Activated naive CD8-positive, alpha-beta T cell (primary cell): Measurements from ENCODE around the gene NUP88.

Source experiments
- H3K27ac Mint-ChIP-seq: one replicate; pipeline ENCODE4 v1.8.0; 2021; ENCODE audit warnings: mixed read lengths
- H3K27me3 Mint-ChIP-seq: one replicate; pipeline ENCODE4 v1.8.0; 2021; ENCODE audit warnings: mixed read lengths
- H3K36me3 Mint-ChIP-seq: one replicate; pipeline ENCODE4 v1.8.0; 2021; ENCODE audit warnings: mixed read lengths
- H3K4me1 Mint-ChIP-seq: one replicate; pipeline ENCODE4 v1.8.0; 2021; ENCODE audit warnings: low read depth, mixed read lengths
- H3K4me3 Mint-ChIP-seq: one replicate; pipeline ENCODE4 v1.8.0; 2021; ENCODE audit warnings: mild to moderate bottlenecking, mixed read lengths
- H3K9me3 Mint-ChIP-seq: one replicate; pipeline ENCODE4 v1.8.0; 2021; ENCODE audit warnings: low read depth, mixed read lengths

Gene NUP88

GRCh38 chr17:5354310-5354709, 65.2 kb downstream of the NUP88 start:
- Mint-ChIP-seq H3K4me3 (no peak overlapping the region), H3K9me3 (no peaks in the 10 kb centered on the region), H3K27ac (no peak overlapping the region), H3K36me3 (peaks cover 10% of the 10 kb centered on the region), H3K27me3 (no peaks in the 10 kb centered on the region), H3K4me1 (no peaks in the 10 kb centered on the region)

GRCh38 chr17:5352681-5353289, 66.7 kb downstream of the NUP88 start:
- Mint-ChIP-seq H3K27me3 (no peaks in the 10 kb centered on the region), H3K36me3 (peaks cover 12% of the 10 kb centered on the region), H3K4me1 (no peaks in the 10 kb centered on the region), H3K4me3 (no peak overlapping the region), H3K27ac (no peak overlapping the region), H3K9me3 (no peaks in the 10 kb centered on the region)

GRCh38 chr17:5344914-5345313, 74.5 kb downstream of the NUP88 start:
- Mint-ChIP-seq H3K4me1 (no peaks in the 10 kb centered on the region), H3K27me3 (no peaks in the 10 kb centered on the region), H3K4me3 (no peak overlapping the region), H3K36me3 (peaks cover 6% of the 10 kb centered on the region), H3K27ac (no peak overlapping the region), H3K9me3 (no peaks in the 10 kb centered on the region)
